HG03280 (cell line): Measurements from ENCODE around the gene VAV3.

Experiments
- ATAC-seq: cut with Tn5 transposase; IDR thresholded peaks from one replicate; pipeline ENCODE4 v1.9.1; 2021; ENCODE audit warnings: mild to moderate bottlenecking, moderate library complexity; ENCODE audit not compliant: unreplicated experiment

Gene VAV3

DNA sequence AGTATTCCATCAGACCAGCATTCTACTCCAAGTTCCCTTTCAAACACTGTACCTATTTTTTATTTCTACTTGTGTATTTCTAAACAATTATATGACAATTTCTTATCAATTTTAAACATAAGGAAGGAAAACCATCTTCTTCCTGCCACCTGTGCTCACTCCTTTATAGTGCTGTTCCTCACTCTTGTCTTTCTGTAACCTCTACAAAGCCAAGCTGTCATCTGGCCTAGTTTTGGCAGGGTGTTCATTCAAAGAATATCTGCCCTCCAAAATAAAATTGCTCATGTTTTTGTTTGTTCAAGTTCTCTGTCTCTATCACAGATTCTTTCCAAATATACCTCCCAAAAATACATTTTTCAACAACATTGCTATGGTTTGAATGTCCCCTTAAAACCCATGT is 360.2 kb downstream of the VAV3 start:
- no peak for ATAC-seq

DNA sequence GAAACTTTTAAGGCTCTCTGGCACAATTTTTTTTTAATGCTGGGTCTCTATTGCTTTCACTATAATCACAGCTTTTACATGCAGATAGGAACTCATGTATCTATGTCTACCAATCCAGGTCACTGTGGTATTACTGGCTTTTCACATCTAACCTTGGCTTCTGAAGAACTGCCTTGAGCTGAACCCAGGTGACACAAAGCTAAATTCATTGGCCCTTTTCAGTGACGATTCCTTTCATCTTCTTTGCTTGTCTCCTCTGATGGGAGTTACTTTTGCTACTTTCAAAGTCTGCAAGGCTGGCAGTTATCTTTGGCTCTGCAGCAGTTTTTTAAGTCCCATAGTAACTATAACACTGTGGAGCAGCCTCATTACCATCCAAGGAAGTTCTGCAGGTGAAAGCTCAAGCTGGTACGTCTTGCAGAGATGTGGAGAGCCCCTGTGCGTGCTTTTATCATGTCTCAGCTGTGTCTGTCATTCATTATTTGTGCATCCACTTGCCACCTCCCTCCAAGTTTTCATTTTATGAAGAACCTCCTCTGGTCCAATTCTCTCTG is 364.3 kb downstream of the VAV3 start:
- no peak for ATAC-seq

DNA sequence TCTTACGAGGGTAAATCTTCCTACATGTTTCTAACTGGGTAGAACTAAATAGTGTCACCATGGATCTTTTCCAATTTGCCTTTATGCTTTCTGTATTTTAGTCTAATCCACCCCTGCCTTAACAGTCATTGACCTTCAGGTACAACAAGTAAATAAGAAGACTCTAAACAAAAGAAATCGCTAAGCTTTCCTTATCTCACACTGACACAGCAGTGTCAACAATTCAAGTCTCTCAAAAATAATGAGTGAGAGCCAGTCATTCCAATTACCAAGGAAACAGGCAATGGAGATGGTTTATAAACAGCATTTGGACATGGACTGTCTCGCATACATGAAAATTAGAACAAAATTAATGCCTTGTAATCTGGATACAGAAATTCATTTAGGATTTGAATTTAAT is 365.8 kb downstream of the VAV3 start:
- no peak for ATAC-seq

DNA sequence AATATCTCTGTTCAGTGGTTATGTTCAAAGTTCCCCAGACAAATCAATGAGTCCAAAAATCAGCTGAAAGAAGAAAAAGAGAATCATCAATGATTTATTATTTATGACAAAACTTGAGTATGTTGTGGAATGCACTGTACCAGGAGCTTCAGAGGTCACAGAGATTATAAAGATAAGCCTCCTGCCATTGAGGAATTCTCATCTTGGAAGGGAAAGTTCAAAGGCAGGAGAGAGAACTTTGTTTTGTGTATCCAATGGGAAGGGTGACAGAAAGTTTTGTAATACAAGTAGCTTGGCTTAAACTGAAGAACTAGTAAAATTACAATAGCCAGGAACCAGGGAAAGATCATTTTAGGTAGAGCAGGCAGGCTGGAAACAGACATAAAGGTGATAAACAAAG is 367.7 kb downstream of the VAV3 start:
- no peak for ATAC-seq

DNA sequence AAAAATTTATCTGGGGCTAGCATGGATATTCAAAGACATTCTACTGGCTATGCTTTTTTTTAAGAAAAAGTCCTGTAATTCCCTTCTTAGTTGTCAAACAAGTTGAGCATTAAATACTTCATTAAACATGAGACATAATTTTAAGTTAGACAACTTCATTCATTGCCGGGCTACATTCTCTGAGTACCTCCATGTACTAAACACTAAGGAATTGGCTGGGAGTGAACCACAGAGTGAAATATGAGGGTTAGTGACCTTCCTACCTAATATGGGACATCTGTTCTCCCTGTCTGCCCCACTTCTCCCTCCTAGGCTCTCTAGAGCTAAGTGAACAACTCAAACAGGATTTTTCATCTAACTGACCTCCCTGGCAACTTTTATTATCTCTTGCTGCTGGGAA is 370.4 kb downstream of the VAV3 start:
- ATAC-seq: no peak

DNA sequence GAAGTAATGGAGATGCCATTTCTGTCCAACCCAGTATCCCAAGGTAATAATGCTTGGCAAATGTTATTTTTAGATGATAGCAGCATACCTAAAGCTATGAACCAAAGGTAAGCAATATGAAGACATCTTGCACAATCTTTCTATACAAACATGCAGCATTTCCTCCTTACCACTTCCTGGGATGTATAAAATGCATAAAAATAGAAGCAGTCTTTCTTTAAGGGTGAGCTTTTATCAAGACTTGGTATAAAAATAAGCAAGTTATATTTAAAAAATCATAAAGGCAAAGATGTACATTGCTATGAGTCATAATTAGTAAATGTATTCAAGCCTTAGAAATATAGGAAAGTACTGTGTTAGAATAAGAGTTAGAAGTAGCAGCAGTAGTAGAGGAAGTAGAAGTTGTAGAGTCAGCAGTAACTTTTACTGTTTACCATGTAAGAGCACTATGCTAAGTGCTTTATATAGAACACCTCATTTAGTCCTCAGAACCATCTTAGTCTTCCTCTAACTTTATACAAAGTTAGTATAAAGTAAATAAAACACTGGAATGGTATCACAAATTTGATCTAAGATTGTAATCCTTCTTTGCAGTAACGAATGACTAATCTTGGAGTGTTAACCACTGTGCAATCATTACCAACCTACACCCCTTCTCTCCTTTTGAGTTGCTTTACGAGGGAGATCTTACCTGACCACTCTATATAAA is 371.3 kb downstream of the VAV3 start:
- ATAC-seq: no peak

DNA sequence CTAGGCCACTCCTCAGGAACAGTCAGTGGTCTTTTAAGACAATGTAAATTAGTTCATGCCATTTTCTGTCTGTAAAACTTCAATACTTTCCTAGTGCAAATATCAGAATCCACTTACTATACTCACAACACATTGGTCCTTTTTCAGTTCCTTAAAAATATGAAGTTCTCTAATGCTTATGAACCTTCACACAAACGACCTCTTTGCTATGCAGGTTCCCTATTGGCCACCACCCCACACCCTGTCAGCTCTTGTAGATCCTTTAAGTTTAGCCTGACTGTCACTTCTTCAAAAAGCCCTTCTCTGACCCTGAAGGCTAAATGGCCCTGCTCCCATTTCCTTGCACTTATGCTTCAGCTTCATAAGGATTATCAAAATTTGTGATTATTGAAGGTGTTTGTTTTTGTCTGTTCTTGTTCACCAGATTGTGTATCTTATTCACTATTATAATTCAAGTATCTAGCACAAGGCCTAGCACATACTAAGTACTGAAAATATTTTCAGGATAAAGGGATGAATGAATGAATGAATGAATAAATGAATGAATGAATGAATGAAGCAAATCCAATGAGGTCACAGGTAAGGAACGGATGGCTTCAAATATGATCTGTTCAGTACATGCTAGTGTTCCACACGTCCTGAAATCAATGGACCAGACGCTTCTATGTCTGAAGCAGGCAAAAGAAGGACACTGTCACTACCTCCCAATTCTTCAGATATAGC is 373.9 kb downstream of the VAV3 start:
- no peak for ATAC-seq

DNA sequence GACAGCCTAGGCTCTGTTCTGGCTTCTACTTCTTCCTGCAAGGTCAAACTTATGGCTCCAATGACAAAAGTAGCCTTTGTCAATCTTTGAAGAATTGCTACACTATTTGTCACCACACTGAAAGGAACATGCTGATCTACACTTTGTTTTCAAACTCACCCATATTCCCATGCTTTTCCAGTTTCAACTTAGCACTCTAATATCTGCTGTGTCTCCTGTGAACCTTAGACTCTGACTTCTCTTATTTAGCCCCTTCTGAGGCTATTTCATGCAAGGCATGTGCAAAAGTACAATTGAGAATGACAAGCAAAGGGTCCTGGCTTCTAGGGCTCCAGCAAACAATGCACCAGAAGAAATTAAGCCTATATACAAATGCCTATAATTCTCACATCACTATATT is 374.9 kb downstream of the VAV3 start:
- no peak for ATAC-seq

DNA sequence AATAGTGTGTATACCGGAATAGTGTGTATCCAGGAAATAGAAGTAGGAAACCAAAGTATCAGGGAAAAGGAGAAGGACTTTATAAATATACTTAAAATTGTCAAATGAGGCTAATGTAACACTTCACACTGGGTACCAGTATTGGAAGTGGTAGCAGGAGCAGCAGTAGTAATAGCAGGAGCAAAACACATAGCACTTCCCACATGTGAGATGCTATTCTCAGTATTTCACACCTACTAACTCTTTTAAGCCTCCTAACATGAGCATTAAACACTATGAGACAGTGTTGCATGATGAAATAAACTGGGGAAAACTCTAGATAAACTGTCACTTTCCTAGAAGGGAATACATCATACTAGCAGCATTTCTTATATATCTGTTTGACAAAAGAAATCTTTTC is 376.7 kb downstream of the VAV3 start:
- no peak for ATAC-seq

DNA sequence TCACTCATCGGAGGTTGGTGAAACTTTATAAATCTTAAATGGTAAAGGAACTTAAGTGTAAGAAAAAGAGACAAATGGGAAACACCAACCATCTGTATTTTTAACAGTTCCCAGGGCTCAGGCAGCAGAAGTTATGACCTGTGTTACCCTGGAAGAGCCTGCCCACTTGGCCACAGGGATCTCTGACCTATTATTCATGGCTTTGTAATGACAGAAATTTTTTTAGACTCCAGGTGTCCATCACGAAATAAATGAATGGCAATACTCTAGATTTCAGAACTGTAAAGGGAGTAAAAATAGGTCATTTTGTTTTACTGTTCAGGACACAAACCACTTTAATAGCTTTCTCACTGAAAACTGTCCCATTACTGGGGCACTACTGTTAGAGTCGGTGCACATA is 389.8 kb downstream of the VAV3 start:
- no peak for ATAC-seq

DNA sequence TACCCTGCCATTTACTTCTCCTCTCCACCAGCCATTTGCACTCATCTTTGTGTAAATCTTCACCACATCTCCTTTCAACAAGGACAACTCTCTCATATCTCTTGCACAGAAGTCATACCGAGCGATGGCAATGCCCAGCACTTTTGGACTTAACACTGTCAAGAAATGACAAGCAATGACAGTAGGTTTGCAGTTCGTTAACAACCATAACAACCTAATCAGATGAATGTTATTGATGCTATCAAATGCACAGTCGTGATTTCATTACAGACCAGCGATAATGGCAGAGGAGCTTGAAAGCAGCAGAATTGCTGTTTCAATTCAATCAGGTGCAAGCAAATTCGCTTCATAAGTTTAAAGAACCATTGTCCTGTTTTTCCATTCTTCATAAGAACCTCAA is 390.9 kb downstream of the VAV3 start:
- no peak for ATAC-seq

DNA sequence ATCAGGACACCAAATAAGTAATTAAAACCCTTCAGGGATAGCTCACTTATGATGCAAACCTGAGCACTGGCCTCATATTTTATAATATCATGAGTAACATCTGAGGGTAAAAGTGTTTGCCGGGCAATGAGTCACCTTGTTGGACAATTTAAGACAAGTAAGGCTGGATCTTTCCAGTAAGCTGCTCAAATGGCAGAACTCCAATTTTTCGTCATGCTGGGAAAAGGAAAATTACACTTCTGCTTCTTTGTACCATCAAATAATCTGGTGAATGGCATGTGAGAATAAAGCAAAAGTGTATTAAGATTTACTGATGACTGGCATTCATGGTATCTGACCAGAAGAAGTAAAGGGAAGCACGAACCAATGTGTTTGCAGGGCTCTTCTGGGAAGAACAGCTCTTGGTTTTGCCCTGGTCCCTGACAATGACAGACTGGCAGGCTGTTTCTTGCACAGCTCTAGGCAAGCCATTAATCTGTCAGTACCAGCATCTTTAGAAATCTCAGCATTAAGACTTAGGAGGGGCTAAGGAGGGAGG is 392.2 kb downstream of the VAV3 start:
- ATAC-seq: no peak

DNA sequence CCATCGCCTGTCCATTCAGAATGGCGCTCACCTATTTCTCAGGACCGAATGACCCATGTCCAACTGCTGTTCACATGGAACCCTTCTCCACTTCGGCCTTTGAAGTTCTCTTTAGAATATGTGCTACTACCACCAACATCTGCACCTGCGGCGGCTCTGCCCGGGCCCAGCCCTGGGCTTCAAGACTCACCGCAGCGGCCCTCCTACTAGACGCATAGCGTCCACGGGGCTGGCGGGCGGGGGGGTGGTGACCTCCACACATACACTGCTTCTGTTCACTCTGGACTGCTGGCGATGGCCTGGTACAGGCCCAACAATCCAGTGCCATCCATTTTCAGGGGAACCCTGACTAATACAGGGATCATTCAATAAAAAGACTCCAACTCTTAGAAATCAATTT is 394.2 kb downstream of the VAV3 start:
- ATAC-seq: no peak

DNA sequence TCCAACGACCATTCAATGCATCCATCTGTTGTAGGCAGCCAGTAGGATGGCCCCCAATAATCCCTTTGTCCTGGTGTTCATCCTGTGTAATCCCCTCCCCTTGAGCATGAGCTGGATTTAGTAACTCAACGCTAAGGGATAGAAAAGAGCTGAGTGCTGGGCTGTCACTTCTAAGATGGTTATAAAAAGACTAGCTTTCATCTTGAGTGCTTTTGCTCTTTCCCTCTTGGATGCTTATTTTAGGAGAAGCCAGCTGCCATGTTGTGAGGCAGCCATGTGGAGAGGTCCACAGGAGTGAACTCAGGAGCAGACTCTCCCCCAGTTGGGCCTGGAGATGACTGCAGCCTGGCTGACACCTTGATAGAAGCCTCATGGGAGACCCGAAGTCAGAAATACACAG is 401.5 kb downstream of the VAV3 start:
- ATAC-seq: no peak

DNA sequence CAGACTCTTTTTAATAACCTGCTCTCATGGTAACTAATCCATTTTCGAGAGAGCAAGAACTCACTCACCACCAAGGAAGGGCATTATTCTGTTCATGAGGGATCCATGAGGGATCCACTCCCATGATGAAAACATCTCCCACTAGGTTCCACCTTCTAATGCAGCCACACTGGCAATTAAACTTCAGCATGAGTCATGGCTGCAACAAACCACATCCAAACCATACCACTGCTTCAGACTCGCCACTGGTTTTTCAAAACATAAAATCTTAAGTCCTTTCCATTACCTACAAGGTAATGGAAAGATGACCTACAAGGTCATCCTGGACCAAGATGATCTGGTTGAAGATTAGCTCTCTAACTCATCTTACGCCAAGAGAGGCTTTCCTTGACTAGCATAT is 405.1 kb downstream of the VAV3 start:
- ATAC-seq: no peak

DNA sequence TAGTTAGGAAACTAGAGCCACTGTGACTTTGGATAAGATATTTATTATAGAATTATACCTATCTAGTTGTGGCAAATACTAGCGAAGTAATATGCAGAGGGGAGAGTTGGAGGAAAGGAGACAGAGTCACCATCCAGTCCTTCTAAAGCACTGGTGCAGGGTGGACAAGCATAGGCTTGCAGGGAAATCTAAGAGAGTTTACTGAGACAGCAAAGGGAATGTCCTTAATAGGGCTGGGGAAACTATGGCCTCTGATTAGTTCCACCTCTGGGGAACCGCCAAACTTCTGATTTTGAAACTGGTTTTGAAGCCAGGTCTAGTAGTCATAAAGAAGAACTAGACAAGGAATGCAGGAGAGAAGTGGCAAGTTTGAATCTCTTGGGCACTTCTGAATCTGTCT is 407.9 kb downstream of the VAV3 start:
- ATAC-seq: no peak

DNA sequence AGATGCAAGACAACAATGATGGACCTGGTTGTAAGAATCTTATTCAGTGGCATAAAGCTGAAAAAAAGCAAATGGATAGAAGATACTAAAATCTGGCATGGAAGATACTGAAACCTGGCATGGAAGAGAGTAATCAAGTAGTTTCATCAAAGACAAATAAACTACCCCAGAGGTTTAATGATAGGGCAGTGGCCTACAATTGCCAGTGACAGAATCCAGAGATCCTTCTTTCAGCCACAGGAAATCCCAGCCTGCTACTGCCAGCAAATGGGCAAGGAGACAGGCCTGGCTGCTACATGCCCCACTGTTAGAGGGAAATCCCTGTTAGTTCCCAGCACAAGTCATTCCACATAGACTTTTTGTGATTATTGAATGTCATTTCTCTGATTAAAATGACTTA is 409.4 kb downstream of the VAV3 start:
- no peak for ATAC-seq

DNA sequence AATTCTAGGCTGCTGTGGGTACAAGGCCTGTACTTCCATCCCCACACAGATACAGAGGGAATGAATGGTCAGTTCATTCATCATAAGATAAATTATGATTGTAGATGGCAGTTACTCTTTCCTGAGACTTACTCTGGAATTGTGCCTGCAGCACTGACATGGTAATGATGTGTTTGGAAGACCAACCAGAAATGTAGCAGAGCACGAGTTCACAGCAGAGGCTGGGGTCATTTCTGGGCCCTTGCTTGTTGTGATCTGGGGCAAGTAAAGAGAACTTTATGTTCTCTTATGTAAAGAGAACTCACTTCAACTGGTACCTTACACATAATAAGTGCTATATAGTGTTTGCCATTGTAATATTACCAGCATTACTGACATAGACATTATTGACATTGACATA is 412.2 kb downstream of the VAV3 start:
- no peak for ATAC-seq

DNA sequence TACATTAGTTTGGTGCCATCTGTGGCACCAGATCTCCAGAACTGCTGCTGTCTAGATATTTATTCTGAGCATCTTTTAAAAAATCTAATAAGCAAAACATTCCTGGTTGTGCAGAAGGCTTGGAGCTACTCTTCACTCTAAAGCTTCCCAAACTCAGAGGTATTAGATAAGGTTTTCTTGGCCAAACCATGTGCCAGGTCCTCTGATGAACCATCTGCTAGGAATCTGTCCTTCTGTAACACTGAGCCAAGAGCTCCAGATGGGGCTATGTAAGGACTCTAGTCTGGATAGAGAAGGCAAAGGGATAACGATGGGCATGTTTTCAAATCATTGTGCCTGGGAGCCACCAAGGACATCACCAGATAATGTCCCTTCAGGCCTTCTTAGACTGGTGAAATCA is 413.5 kb downstream of the VAV3 start:
- no peak for ATAC-seq

DNA sequence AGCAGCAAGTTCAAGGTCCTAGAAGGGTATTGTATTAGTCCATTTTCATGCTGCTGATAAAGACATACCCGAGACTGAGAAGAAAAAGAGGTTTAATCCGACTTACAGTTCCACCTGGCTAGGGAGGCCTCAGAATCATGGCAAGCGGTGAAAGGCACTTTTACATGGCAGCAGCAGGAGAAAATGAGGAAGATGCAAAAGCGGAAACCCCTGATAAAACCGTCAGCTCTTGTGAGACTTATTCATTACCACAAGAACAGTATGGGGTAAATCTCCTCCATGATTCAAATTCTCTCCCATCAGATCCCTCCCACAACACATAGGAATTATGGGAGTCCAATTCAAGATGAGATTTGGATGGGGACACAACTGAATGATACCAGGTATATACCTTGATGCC is 414.6 kb downstream of the VAV3 start:
- no peak for ATAC-seq

DNA sequence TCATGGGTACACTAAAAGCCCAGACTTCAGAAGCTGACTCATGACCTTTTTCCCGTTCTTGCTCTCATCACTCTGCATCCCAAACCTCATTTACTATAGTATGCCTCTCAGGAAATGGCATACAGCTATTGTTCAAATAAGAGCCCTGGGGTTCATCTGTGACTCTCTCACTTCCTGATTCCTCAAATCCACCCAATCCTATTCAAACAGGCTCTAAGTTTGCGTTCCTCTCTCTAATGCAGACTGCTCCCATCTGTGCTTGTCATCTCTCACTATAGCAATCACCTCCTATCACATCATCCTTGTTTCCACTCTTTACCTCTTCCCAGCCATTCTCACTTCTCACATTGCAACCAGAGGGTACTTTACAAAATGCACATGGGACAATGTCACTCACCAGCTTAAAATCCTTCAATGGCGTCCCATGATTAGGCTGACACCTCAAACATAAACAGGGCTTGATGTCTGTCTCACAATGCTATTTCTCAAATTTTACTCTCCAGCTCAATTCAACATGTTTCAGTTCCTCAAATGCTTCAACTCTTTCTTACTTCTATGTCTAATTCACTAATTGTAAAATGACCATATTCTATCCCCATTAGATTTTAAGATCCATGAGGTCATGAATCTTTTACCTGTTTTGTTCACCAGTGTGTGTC is 415.7 kb downstream of the VAV3 start:
- no peak for ATAC-seq

DNA sequence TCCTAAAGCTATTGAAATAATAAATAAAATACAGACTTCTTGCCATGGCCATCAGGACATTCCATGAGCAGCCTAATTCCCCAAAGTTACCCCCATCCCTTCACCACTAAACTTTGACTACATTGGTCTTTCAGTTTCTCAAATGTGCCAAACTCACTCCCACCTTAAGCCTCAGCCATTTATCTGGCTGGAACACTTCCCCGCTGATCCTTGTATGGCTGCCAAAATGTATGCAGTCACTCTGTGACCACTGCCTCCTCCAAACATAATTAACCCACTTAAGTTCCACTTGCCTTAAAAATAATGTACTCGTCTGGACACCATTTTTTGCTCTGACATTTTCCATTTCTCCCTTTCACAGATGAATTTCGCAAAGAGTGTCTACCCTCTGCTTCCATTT is 416.7 kb downstream of the VAV3 start:
- ATAC-seq: no peak
